Loucy (cell line): Measurements from ENCODE around the gene ZNF354C.

ENCODE experiments used
- CTCF ChIP-seq: fragments of 200-600 bp; sonication (generic); conservative IDR thresholded peaks from 2 replicates; pipeline ENCODE4 v1.5.1; 2014; ENCODE audit warnings: mild to moderate bottlenecking, antibody characterized with exemption, low read length
- EZH2phosphoT487 ChIP-seq: fragments of 200-600 bp; IDR thresholded peaks from 2 replicates; pipeline ENCODE4 v1.6.1; 2018; ENCODE audit warnings: antibody characterized with exemption, mild to moderate bottlenecking, moderate library complexity, borderline replicate concordance

GRCh38 chr5:179128976-179129375, 68.8 kb downstream of the ZNF354C start:
- no peak for TF ChIP-seq CTCF
- no peak for TF ChIP-seq EZH2phosphoT487
